Thoracic aorta (tissue), 2 donors: ENCODE results near the gene TRAF5. TPM values are rescaled to one million over a fixed set of nuclear protein-coding genes. Genes with fewer than 3 reads are reported as not detected.
A peak's percentile ranks its signal among the peaks of the same experiment; 100 is the strongest.

Experiments used
- ATAC-seq: fragments of 150-250 bp; one replicate; pipeline ENCODE4 v1.8.0; 2017; ENCODE audit warnings: low read depth; ENCODE audit not compliant: insufficient number of reproducible peaks, low FRiP score
- DNase-seq: peaks from one replicate; pipeline ENCODE4 v3.0.0-alpha.2; 2020; ENCODE audit warnings: low spot score
- H3K27ac ChIP-seq, 2 donors: fragments of 200-600 bp; sonication (generic); 1 replicate in 1 of 2; 2 replicates in 1 of 2; pipeline ENCODE4 v1.5.1; 2016; ENCODE audit warnings: mild to moderate bottlenecking in 2 of 2, moderate library complexity in 2 of 2
- H3K27me3 ChIP-seq: fragments of 200-600 bp; sonication (generic); replicated peaks from 2 replicates; pipeline ENCODE4 v1.6.0; 2016; ENCODE audit warnings: mild to moderate bottlenecking; ENCODE audit not compliant: insufficient read depth
- H3K36me3 ChIP-seq: fragments of 200-600 bp; sonication (generic); one replicate; pipeline ENCODE4 v1.5.1; 2016
- H3K4me1 ChIP-seq, 2 donors: fragments of 200-600 bp; sonication (generic); 1 replicate in 1 of 2; 2 replicates in 1 of 2; pipeline versions ENCODE4 v1.5.1 to v1.6.0; 2016; ENCODE audit warnings: low read depth in 2 of 2, mild to moderate bottlenecking in 1 of 2; ENCODE audit not compliant: control insufficient read depth in 1 of 2
- H3K4me3 ChIP-seq: fragments of 200-600 bp; sonication (generic); 2 replicates; pipeline ENCODE4 v1.5.1; 2016; ENCODE audit warnings: mild to moderate bottlenecking
- H3K9me3 ChIP-seq: fragments of 200-600 bp; sonication (generic); 2 replicates; pipeline ENCODE4 v1.5.1; 2016
- total RNA-seq, 2 donors: library from RNA; depleted of rRNA; stranded (reverse); fragments of >200 nt; gene quantifications; one replicate each; pipeline versions ENCODE4 v1.1.0 to v1.2.3, GENCODE V29; 2016
- TF ChIP-seq, protein P1 (sequence below): fragments of 200-600 bp; sonication (generic); IDR thresholded peaks from one replicate; pipeline ENCODE4 v1.5.1; 2019; ENCODE audit warnings: antibody characterized with exemption

Gene TRAF5, protein sequence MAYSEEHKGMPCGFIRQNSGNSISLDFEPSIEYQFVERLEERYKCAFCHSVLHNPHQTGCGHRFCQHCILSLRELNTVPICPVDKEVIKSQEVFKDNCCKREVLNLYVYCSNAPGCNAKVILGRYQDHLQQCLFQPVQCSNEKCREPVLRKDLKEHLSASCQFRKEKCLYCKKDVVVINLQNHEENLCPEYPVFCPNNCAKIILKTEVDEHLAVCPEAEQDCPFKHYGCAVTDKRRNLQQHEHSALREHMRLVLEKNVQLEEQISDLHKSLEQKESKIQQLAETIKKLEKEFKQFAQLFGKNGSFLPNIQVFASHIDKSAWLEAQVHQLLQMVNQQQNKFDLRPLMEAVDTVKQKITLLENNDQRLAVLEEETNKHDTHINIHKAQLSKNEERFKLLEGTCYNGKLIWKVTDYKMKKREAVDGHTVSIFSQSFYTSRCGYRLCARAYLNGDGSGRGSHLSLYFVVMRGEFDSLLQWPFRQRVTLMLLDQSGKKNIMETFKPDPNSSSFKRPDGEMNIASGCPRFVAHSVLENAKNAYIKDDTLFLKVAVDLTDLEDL
- total RNA-seq, result 10 to 100 TPM; 55.8 to 62.7 TPM

DNA sequence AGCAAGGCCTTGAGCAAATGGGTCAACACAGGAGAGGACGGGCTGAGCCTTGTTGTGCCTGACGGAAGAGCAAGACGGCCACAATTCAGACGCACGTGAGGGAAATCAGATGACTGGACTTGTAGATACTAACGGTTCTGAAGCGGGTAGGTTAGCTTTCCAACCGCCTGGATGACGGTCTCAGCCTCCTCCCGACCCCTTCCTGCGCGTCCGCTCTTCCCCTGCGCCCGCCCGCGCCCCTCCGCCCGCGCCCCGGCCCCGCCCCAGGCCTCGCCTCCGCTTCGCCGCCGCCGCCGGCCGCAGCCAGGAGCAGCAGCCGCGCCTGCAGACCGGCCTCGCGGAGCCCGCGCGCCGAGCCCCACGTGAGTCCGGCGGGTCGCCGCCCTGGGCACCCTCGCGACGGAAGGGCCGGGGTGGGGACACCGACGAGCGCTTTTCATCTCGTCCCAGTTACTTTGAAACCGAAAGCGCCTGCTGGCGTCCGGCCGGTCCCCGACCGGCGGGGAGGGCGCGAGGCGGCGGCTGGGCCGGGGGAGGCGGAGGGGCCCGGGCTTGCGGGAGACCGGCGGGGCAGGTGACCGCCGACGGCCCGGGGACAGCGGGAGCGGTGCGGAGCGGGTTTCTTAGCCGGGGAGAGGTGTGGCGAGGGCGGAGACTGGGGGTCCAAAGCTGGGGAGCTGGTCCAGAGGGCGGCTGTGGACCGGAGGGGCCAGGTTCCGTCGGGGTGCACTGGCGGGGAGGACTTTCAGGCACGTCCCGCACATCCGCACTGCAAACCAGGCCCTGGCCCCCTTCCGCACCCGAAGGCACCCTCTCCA, at the start of gene TRAF5:
TSS of gene TRAF5 (plus strand) at position 306 of the 818 bp plus-strand sequence. CDS start 26,407 bp downstream, outside the sequence.
- H3K9me3 ChIP-seq, result no peaks in the 10 kb centered on the region
- H3K27me3 ChIP-seq, result no peaks in the 10 kb centered on the region
- peak within 1 kb of the TSS; percentile 91 for H3K4me3 ChIP-seq
- no peaks in the 10 kb centered on the region for H3K36me3 ChIP-seq
- peak; percentile 45 for ATAC-seq
- DNase-seq, result no peak
- TF ChIP-seq, protein P1, sequence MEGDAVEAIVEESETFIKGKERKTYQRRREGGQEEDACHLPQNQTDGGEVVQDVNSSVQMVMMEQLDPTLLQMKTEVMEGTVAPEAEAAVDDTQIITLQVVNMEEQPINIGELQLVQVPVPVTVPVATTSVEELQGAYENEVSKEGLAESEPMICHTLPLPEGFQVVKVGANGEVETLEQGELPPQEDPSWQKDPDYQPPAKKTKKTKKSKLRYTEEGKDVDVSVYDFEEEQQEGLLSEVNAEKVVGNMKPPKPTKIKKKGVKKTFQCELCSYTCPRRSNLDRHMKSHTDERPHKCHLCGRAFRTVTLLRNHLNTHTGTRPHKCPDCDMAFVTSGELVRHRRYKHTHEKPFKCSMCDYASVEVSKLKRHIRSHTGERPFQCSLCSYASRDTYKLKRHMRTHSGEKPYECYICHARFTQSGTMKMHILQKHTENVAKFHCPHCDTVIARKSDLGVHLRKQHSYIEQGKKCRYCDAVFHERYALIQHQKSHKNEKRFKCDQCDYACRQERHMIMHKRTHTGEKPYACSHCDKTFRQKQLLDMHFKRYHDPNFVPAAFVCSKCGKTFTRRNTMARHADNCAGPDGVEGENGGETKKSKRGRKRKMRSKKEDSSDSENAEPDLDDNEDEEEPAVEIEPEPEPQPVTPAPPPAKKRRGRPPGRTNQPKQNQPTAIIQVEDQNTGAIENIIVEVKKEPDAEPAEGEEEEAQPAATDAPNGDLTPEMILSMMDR, result no peak
- peak within 1 kb of the TSS; percentile 79 to 91 for H3K27ac ChIP-seq
- H3K4me1 ChIP-seq, result peaks cover 27 to 51% of the 10 kb centered on the region in 2 donors

DNA sequence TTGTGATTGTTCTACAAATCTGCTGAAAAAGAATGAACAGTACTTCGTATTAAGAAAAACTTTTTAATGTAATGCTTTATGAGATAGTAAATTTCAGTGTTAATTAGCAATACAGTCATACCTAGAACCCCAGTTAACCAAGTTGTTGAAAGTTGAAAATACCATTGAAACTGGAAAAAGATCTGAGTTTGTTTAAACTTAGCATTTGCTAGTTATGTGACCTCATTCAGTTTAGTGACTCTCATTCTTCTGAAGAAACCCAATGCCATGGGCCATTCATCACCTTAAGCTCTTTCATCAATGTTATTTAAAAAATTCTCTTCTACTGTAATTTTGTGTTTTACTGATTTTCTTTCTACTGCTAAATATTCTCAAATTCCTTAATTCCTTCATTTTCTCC, 47.3 kb upstream of the TRAF5 start:
- no peak for ATAC-seq
- peaks cover 21% of the 10 kb centered on the region for H3K36me3 ChIP-seq
- H3K9me3 ChIP-seq, result no peaks in the 10 kb centered on the region
- no peak overlapping the region for H3K27ac ChIP-seq
- H3K27me3 ChIP-seq, result no peaks in the 10 kb centered on the region
- peaks cover 0 to 13% of the 10 kb centered on the region in 2 donors for H3K4me1 ChIP-seq
- no peak for DNase-seq
- H3K4me3 ChIP-seq, result no peak overlapping the region
- TF ChIP-seq, protein P1, result no peak

DNA sequence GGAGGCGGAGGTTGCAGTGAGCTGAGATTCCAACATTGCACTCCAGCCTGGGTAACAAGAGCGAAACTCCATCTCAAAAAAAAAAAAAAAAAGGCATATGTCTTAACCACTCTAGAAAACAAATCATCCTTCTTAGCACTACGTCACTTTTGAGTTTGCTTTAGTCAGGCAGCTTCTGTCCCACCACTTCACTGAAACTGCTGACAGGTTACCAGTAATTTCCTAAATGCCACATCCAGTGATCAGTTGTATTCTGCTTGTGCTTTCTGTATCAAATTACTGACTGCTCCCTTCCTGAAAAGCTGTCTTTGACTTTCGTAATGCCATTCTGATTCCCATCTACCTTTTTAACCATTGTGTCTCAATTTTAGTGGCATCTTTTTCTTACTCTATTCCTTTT, 45.7 kb upstream of the TRAF5 start:
- Histone ChIP-seq H3K4me1 (peaks cover 0 to 3% of the 10 kb centered on the region in 2 donors), H3K36me3 (peaks cover 20% of the 10 kb centered on the region), H3K4me3 (no peak overlapping the region), H3K27ac (no peak overlapping the region), H3K9me3 (no peaks in the 10 kb centered on the region), H3K27me3 (no peaks in the 10 kb centered on the region)
- TF ChIP-seq, protein P1, result no peak
- ATAC-seq (no peak), DNase-seq (no peak)

DNA sequence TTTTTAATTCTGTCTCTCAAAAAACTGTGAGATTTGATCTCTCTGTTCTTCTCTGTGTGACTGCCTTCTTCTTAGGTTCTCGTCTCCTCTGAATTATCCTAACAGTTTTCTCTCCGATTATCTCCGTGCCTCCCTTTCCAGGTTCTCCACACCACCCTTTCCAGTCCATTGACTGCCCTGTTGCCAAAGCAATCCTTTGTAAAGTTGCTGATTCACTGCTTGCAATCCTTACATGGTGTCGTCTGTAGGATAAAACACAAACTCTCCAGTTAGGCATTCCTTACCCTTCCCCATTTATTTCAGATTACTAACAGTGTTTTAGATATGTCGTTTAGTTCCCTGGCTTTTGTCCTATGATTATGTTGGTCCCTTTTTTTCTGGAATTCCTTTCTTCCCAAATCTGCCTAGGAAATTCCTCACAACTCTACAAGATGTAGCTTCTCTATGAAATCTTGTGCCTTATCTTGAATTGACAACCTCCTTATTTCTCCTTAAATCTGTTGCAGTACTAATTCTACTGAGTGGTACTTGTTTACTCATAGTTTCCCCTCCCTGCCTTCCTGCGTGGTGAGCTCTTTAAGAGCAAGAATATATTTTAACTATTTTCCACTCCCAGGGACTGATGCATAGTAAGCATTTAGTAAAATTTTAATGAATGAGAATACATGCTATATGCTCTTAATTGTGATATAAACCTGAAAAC, 45.2 kb upstream of the TRAF5 start:
- TF ChIP-seq, protein P1, result no peak
- Histone ChIP-seq H3K27ac (peak overlapping the region in 1 of 2 donors; percentile 10), H3K9me3 (no peaks in the 10 kb centered on the region), H3K4me1 (no peaks in the 10 kb centered on the region), H3K36me3 (peaks cover 16% of the 10 kb centered on the region), H3K27me3 (no peaks in the 10 kb centered on the region), H3K4me3 (no peak overlapping the region)
- ATAC-seq (no peak), DNase-seq (no peak)
